Liver (tissue), 3 donors: ENCODE measurements around the gene AURKB.

Source experiments
- CTCF ChIP-seq: fragments of 150-350 bp; IDR thresholded peaks from 2 replicates; pipeline ENCODE4 v1.5.1; 2017; ENCODE audit warnings: improper control_type of control experiment, low read depth, low read length; ENCODE audit not compliant: missing input control
- GABPA ChIP-seq, 2 donors: IDR thresholded peaks in 1 of 2; conservative IDR thresholded peaks in 1 of 2; 2 replicates each; pipeline ENCODE4 v1.6.1; 2016; ENCODE audit warnings: antibody characterized with exemption in 2 of 2, mild to moderate bottlenecking in 1 of 2, moderate library complexity in 1 of 2
- MAX ChIP-seq: IDR thresholded peaks from 2 replicates; pipeline ENCODE4 v1.6.1; 2016; ENCODE audit warnings: antibody characterized with exemption
- REST ChIP-seq: IDR thresholded peaks from 2 replicates; pipeline ENCODE4 v1.6.1; 2016; ENCODE audit warnings: antibody characterized with exemption, mild to moderate bottlenecking
- RXRA ChIP-seq, 2 donors: IDR thresholded peaks; 2 replicates each; pipeline ENCODE4 v1.6.1; 2017 to 2018; ENCODE audit warnings: antibody characterized with exemption in 2 of 2, mild to moderate bottlenecking in 1 of 2
- ZBTB33 ChIP-seq: IDR thresholded peaks from 2 replicates; pipeline ENCODE4 v1.6.1; 2016; ENCODE audit warnings: antibody characterized with exemption
- donor health status: healthy.
- donor health status: healthy.

GRCh38 chr17:8162233-8162996 lies 48.0 kb downstream of the AURKB start, which contains the start of gene VAMP2:
- no peak for TF ChIP-seq RXRA (IDR thresholded peaks at IDR 0.05)
- no peak for TF ChIP-seq CTCF
- TF ChIP-seq MAX, result no peak
- TF ChIP-seq GABPA (IDR thresholded peaks at IDR 0.05 in 1 of 2, conservative IDR thresholded peaks at IDR 0.05 in 1 of 2), result no peak
- no peak for TF ChIP-seq REST
- no peak for TF ChIP-seq ZBTB33
